ENCODE measurements around the gene MYCBP2.

MYCBP2 gene

GRCh38 chr13:77177646-77178045 lies 149.2 kb downstream of the MYCBP2 start:
- CTCF ChIA-PET = interaction anchor here (0.7 to 1.0 kb wide), 2 partner anchors 107 to 1501 kb away, joined by 3 read pairs; no protein-coding TSS in a partner anchor
- H3K9me3 ChIP-seq (ENCODE audit: control extremely low read depth in 1 of 5, control insufficient read depth in 4 of 5, insufficient read depth in 2 of 5, low read depth in 1 of 5, low read length in 4 of 5) = no peaks in the 10 kb centered on the region

GRCh38 chr13:77176350-77176749 lies 150.5 kb downstream of the MYCBP2 start:
- CTCF ChIA-PET = interaction anchor here (1.0 to 1.4 kb wide), 4 partner anchors 9 to 529 kb away, joined by 3 to 4 read pairs (median 4); no protein-coding TSS in a partner anchor
- DNase-seq = no peak
- Histone ChIP-seq H3K36me3 (ENCODE audit: control insufficient read depth in 4 of 4, insufficient read depth in 4 of 4, low read length in 3 of 4) (peaks cover 36 to 89% (median 52%) of the 10 kb centered on the region in 4 experiments), H3K27me3 (replicated peaks in 2 of 5; ENCODE audit: control insufficient read depth in 4 of 5, insufficient read depth in 5 of 5, low read length in 4 of 5) (no peaks in the 10 kb centered on the region), H3K4me1 (ENCODE audit: control extremely low read depth in 1 of 4, control insufficient read depth in 4 of 4, insufficient read depth in 4 of 4, low read length in 3 of 4) (no peaks in the 10 kb centered on the region), H3K27ac (ENCODE audit: insufficient read depth in 1 of 2, low read depth in 1 of 2, low read length in 2 of 2, poor library complexity in 1 of 2, severe bottlenecking in 2 of 2) (no peak overlapping the region), H3K4me3 (ENCODE audit: control insufficient read depth in 1 of 7, extremely low read depth in 1 of 7, insufficient read depth in 4 of 7, low read depth in 2 of 7, low read length in 6 of 7) (no peak overlapping the region), H3K9me3 (ENCODE audit: control extremely low read depth in 1 of 5, control insufficient read depth in 4 of 5, insufficient read depth in 2 of 5, low read depth in 1 of 5, low read length in 4 of 5) (no peaks in the 10 kb centered on the region)
- POLR2A ChIA-PET = no interaction called here
- 100% methylated on average over 2 of the region's 2 CpGs for WGBS (ENCODE audit: insufficient coverage)

More at GRCh38 chr13:77177646-77178045, 149.2 kb downstream of the MYCBP2 start:
- H3K4me3 ChIP-seq (ENCODE audit: control insufficient read depth in 1 of 7, extremely low read depth in 1 of 7, insufficient read depth in 4 of 7, low read depth in 2 of 7, low read length in 6 of 7) = no peak overlapping the region
- H3K4me1 ChIP-seq (ENCODE audit: control extremely low read depth in 1 of 4, control insufficient read depth in 4 of 4, insufficient read depth in 4 of 4, low read length in 3 of 4) = no peaks in the 10 kb centered on the region
- peaks cover 44 to 86% (median 51%) of the 10 kb centered on the region in 4 experiments for H3K36me3 ChIP-seq (ENCODE audit: control insufficient read depth in 4 of 4, insufficient read depth in 4 of 4, low read length in 3 of 4)
- WGBS (ENCODE audit: insufficient coverage) = 100% methylated on average over 1 of the region's 2 CpGs
- no peaks in the 10 kb centered on the region for H3K27me3 ChIP-seq (replicated peaks in 2 of 5; ENCODE audit: control insufficient read depth in 4 of 5, insufficient read depth in 5 of 5, low read length in 4 of 5)
- POLR2A ChIA-PET = interaction anchor here (0.6 kb wide), 1 partner anchor 28 kb away, joined by 3 read pairs; no protein-coding TSS in a partner anchor
- no peak overlapping the region for H3K27ac ChIP-seq (ENCODE audit: insufficient read depth in 1 of 2, low read depth in 1 of 2, low read length in 2 of 2, poor library complexity in 1 of 2, severe bottlenecking in 2 of 2)
- DNase-seq = no peak

GRCh38 chr13:77172650-77173049 lies 154.2 kb downstream of the MYCBP2 start:
- no peaks in the 10 kb centered on the region for H3K9me3 ChIP-seq (ENCODE audit: control extremely low read depth in 1 of 5, control insufficient read depth in 4 of 5, insufficient read depth in 2 of 5, low read depth in 1 of 5, low read length in 4 of 5)
- no peak overlapping the region for H3K27ac ChIP-seq (ENCODE audit: insufficient read depth in 1 of 2, low read depth in 1 of 2, low read length in 2 of 2, poor library complexity in 1 of 2, severe bottlenecking in 2 of 2)
- no peak overlapping the region for H3K4me3 ChIP-seq (ENCODE audit: control insufficient read depth in 1 of 7, extremely low read depth in 1 of 7, insufficient read depth in 4 of 7, low read depth in 2 of 7, low read length in 6 of 7)
- POLR2A ChIA-PET = no interaction called here
- WGBS (ENCODE audit: insufficient coverage) = 100% methylated on average over 4 of the region's 4 CpGs
- no peak for DNase-seq
- CTCF ChIA-PET = no interaction called here
- no peaks in the 10 kb centered on the region for H3K4me1 ChIP-seq (ENCODE audit: control extremely low read depth in 1 of 4, control insufficient read depth in 4 of 4, insufficient read depth in 4 of 4, low read length in 3 of 4)
- peaks cover 18 to 74% (median 42%) of the 10 kb centered on the region in 4 experiments for H3K36me3 ChIP-seq (ENCODE audit: control insufficient read depth in 4 of 4, insufficient read depth in 4 of 4, low read length in 3 of 4)
- H3K27me3 ChIP-seq (replicated peaks in 2 of 5; ENCODE audit: control insufficient read depth in 4 of 5, insufficient read depth in 5 of 5, low read length in 4 of 5) = no peaks in the 10 kb centered on the region

- no CpG with 5 or more reads among the region's 2 CpGs for WGBS (ENCODE audit: insufficient coverage)
- H3K4me1 ChIP-seq (ENCODE audit: control extremely low read depth in 1 of 4, control insufficient read depth in 4 of 4, insufficient read depth in 4 of 4, low read length in 3 of 4) = no peaks in the 10 kb centered on the region
- CTCF ChIA-PET = interaction anchor here (1.3 kb wide), 1 partner anchor 37 kb away, joined by 3 read pairs; no protein-coding TSS in a partner anchor
- H3K27me3 ChIP-seq (replicated peaks in 2 of 5; ENCODE audit: control insufficient read depth in 4 of 5, insufficient read depth in 5 of 5, low read length in 4 of 5) = no peaks in the 10 kb centered on the region
- no peak overlapping the region for H3K27ac ChIP-seq (ENCODE audit: insufficient read depth in 1 of 2, low read depth in 1 of 2, low read length in 2 of 2, poor library complexity in 1 of 2, severe bottlenecking in 2 of 2)
- no peak overlapping the region for H3K4me3 ChIP-seq (ENCODE audit: control insufficient read depth in 1 of 7, extremely low read depth in 1 of 7, insufficient read depth in 4 of 7, low read depth in 2 of 7, low read length in 6 of 7)
- H3K36me3 ChIP-seq (ENCODE audit: control insufficient read depth in 4 of 4, insufficient read depth in 4 of 4, low read length in 3 of 4) = peaks cover 18 to 71% (median 41%) of the 10 kb centered on the region in 4 experiments
- DNase-seq = no peak
- H3K9me3 ChIP-seq (ENCODE audit: control extremely low read depth in 1 of 5, control insufficient read depth in 4 of 5, insufficient read depth in 2 of 5, low read depth in 1 of 5, low read length in 4 of 5) = no peaks in the 10 kb centered on the region
- POLR2A ChIA-PET = no interaction called here
These were observed 155.4 kb downstream of the MYCBP2 start for GRCh38 chr13:77171451-77171850.

- H3K9me3 ChIP-seq (ENCODE audit: control extremely low read depth in 1 of 5, control insufficient read depth in 4 of 5, insufficient read depth in 2 of 5, low read depth in 1 of 5, low read length in 4 of 5) = no peaks in the 10 kb centered on the region
- ChIA-PET POLR2A (no interaction called here), CTCF (no interaction called here)
- H3K27me3 ChIP-seq (replicated peaks in 2 of 5; ENCODE audit: control insufficient read depth in 4 of 5, insufficient read depth in 5 of 5, low read length in 4 of 5) = no peaks in the 10 kb centered on the region
- DNase-seq = no peak
- no peaks in the 10 kb centered on the region for H3K4me1 ChIP-seq (ENCODE audit: control extremely low read depth in 1 of 4, control insufficient read depth in 4 of 4, insufficient read depth in 4 of 4, low read length in 3 of 4)
- no peak overlapping the region for H3K27ac ChIP-seq (ENCODE audit: insufficient read depth in 1 of 2, low read depth in 1 of 2, low read length in 2 of 2, poor library complexity in 1 of 2, severe bottlenecking in 2 of 2)
- H3K4me3 ChIP-seq (ENCODE audit: control insufficient read depth in 1 of 7, extremely low read depth in 1 of 7, insufficient read depth in 4 of 7, low read depth in 2 of 7, low read length in 6 of 7) = no peak overlapping the region
- WGBS (ENCODE audit: insufficient coverage) = no CpG with 5 or more reads among the region's 6 CpGs
- peaks cover 27 to 72% (median 50%) of the 10 kb centered on the region in 4 experiments for H3K36me3 ChIP-seq (ENCODE audit: control insufficient read depth in 4 of 4, insufficient read depth in 4 of 4, low read length in 3 of 4)
These were observed 158.7 kb downstream of the MYCBP2 start for GRCh38 chr13:77168237-77168636.

GRCh38 chr13:77150651-77151050 lies 176.2 kb downstream of the MYCBP2 start:
- ChIA-PET POLR2A (no interaction called here), CTCF (no interaction called here)
- Histone ChIP-seq H3K36me3 (ENCODE audit: control insufficient read depth in 4 of 4, insufficient read depth in 4 of 4, low read length in 3 of 4) (peaks cover 15 to 48% (median 34%) of the 10 kb centered on the region in 4 experiments), H3K4me3 (ENCODE audit: control insufficient read depth in 1 of 7, extremely low read depth in 1 of 7, insufficient read depth in 4 of 7, low read depth in 2 of 7, low read length in 6 of 7) (no peak overlapping the region), H3K27ac (ENCODE audit: insufficient read depth in 1 of 2, low read depth in 1 of 2, low read length in 2 of 2, poor library complexity in 1 of 2, severe bottlenecking in 2 of 2) (no peak overlapping the region), H3K9me3 (ENCODE audit: control extremely low read depth in 1 of 5, control insufficient read depth in 4 of 5, insufficient read depth in 2 of 5, low read depth in 1 of 5, low read length in 4 of 5) (no peaks in the 10 kb centered on the region), H3K27me3 (replicated peaks in 2 of 5; ENCODE audit: control insufficient read depth in 4 of 5, insufficient read depth in 5 of 5, low read length in 4 of 5) (no peaks in the 10 kb centered on the region), H3K4me1 (ENCODE audit: control extremely low read depth in 1 of 4, control insufficient read depth in 4 of 4, insufficient read depth in 4 of 4, low read length in 3 of 4) (no peaks in the 10 kb centered on the region)
- DNase-seq = no peak
- WGBS (ENCODE audit: insufficient coverage) = 100% methylated on average over 1 of the region's 1 CpG

GRCh38 chr13:77143431-77143830 lies 183.5 kb downstream of the MYCBP2 start:
- H3K9me3 ChIP-seq (ENCODE audit: control extremely low read depth in 1 of 5, control insufficient read depth in 4 of 5, insufficient read depth in 2 of 5, low read depth in 1 of 5, low read length in 4 of 5) = no peaks in the 10 kb centered on the region
- H3K27me3 ChIP-seq (replicated peaks in 2 of 5; ENCODE audit: control insufficient read depth in 4 of 5, insufficient read depth in 5 of 5, low read length in 4 of 5) = no peaks in the 10 kb centered on the region
- ChIA-PET POLR2A (no interaction called here), CTCF (no interaction called here)
- H3K27ac ChIP-seq (ENCODE audit: insufficient read depth in 1 of 2, low read depth in 1 of 2, low read length in 2 of 2, poor library complexity in 1 of 2, severe bottlenecking in 2 of 2) = no peak overlapping the region
- DNase-seq = no peak
- WGBS (ENCODE audit: insufficient coverage) = no CpG with 5 or more reads among the region's 1 CpG
- no peaks in the 10 kb centered on the region for H3K4me1 ChIP-seq (ENCODE audit: control extremely low read depth in 1 of 4, control insufficient read depth in 4 of 4, insufficient read depth in 4 of 4, low read length in 3 of 4)
- peaks cover 25 to 78% (median 50%) of the 10 kb centered on the region in 4 experiments for H3K36me3 ChIP-seq (ENCODE audit: control insufficient read depth in 4 of 4, insufficient read depth in 4 of 4, low read length in 3 of 4)
- no peak overlapping the region for H3K4me3 ChIP-seq (ENCODE audit: control insufficient read depth in 1 of 7, extremely low read depth in 1 of 7, insufficient read depth in 4 of 7, low read depth in 2 of 7, low read length in 6 of 7)

All from common myeloid progenitor, CD34-positive (primary cell).